Stimulated activated CD4-positive, alpha-beta T cell treated with anti-CD3 and anti-CD28 coated beads, Interleukin-2, amount 100 ng/mL, for 48 hours (primary cell): ENCODE measurements around the gene CCDC28A.
A peak's percentile ranks its signal among the peaks of the same experiment; 100 is the strongest.
"Not testable (repeated sequence)": the region's sequence is repeated elsewhere in the genome, so short reads cannot be mapped to it uniquely, and the experiment has no call there.

Experiments
- DNase-seq, 2 donors: peaks; one replicate each; pipeline ENCODE4 v3.0.0-alpha.2; 2020

CCDC28A gene

DNA sequence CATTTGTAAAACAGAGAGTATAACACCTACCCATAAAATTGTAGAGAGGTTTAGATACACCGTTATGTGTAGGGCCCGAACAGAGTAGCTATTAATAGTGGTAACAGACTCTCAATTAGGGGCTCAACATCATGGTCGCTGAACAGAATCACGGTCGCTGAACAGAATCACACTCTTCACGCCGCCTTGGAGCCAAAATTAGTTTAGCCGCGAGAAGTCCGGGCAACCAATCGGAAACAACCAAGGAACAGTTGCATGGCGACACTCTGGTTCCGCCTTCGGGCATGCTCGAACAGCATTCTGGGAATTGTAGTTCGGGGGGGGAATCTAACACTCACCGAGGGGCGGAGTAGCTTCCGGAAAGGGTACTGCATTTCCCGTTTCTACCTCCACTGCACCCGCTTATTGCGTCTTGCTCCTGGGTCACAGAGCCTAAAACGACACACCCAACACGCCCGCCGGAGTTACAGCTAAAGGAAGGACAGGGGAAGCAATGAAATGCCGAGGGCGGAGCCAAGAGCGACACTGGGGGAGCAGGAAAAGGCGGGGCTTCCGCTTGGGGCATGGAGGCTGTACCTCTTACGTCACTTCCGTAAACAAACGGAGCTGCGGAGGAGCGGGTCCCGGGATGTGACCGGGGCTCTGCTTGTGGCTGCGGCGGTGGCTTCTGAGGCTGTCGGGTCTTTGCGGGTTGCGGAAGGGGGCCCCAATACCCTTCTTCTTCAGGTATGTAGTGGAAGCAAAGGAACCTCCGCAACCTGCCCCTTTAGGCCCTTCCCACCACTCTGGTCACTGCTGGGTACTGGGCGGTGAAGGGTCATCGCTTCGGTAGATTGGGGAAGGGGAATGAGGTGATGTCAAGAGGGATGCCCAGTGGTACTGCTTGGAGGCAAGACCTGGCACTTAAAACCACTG is at the start of gene CCDC28A:
Gene CCDC28A, plus strand, starts transcription at position 593 of the 915 bp plus-strand sequence. CDS start 2,352 bp downstream, outside the sequence.
- DNase-seq: peak; percentile 80 to 86

DNA sequence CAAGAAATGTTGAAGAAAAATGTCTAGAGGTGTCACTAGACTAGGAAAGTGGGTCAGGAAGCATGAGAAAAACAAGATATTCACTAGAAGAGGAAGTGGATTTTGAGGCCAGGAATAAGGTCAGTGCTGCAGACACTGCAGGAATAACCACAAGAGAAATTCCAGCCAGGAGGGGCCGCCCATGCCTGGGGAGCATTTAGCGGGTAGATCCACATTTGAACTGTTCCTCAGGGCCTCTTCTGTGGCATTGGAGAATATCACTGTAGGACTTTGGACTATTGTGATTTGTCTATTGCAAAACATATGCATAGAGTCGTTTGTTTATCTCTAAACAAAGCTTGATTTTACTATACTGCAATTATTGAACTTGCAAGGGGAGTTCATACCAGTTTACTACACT is 49.6 kb upstream of the CCDC28A start:
- DNase-seq: no peak

DNA sequence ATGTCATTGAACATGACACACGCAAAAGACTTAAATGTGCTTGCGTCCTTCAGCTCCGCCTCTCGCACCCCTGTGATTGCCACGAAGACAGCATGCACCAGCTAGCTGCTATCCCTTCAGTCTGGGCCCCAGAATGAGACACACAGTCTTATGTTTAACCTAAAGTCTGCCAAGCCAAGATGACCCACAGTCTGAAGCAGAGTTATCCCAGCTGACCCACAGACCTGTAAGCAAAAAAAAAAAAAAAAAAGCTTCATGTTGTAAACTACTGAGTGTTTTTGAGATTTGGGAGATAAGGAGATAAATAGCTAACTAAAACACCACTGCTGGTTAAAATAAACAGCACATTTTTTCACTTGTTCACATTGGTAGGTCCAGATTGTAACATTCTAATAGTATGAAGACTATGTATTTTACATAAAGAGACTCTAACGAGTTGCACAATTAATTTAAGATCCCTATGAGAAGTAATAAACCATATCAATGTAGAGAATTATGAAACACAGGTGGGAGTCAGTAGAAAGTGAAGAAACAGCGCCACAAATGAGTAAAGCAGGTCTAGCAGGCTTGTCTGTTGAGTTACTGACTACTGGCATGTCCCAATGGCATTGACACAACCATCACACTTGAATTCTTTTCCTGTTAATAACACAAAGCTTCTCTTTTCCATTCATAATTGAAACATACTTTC is 47.4 kb upstream of the CCDC28A start:
- no peak for DNase-seq

GRCh38 chr6:138726757-138727097 is 46.8 kb upstream of the CCDC28A start:
- DNase-seq: no peak

- no peak for DNase-seq
Measured at GRCh38 chr6:138727182-138727581, 46.4 kb upstream of the CCDC28A start.

DNA sequence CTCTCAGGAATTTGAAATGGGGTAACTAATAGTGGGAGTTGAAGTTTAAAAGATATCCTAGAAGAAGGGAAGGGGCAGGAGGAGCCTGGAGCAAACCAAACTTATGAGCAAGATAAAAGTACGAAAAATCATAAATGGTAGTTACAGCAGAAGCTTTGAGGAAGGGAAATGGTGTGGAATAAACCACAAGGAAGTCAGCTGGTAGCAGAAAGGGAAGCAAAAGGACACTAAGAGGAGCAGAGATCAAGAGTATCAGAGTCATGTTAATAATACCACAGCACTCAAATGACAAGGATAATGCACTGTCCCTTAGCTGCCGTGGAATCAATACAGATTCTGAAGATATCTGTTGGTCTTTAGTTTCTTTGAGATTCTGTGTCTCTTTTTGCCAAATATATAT is 44.9 kb upstream of the CCDC28A start:
- no peak for DNase-seq

- not testable (repeated sequence) for DNase-seq
Measured at GRCh38 chr6:138730037-138730436, 43.5 kb upstream of the CCDC28A start.

DNA sequence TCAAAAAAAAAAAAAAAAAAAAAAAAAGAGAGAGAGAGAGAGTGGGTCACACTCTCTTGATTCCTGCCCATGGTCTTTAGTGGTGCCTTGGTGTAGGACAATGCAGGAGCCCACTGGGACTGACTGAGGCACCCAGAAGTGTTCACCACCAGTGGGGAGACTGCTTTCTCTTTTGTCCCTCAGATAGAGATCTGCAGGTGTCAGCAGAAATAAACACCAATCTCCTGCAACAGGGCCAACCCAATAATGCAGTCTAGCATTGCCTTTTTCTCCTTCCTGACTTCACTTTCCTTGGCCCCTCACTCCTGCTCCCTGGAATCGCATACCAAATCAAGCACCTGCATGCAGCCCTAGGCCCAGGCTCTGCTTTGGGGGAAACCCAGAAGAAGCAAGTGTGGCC is 39.0 kb upstream of the CCDC28A start:
- DNase-seq: no peak

GRCh38 chr6:138736640-138737039 is 36.9 kb upstream of the CCDC28A start:
- DNase-seq: no peak

- no peak for DNase-seq
Measured at GRCh38 chr6:138752017-138752416, 21.6 kb upstream of the CCDC28A start.

DNA sequence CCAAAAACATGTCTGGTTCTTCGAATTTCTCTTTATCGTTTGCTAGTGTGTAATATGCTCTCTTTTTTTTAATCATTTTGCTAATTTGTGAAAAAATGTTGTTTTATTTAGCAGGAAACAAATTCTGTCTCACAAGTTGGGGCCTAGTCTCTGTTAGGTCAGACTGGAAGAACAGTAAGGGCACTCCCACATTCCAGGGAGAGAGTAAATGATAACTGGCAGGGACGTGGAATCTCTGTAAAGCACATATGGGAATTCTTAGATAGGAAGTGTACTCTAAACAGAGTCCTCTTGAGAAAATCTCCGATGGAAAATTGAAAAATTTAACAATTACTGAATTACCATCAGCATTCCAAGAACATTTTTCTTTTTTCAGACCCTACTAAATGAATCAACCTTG is 16.4 kb upstream of the CCDC28A start:
- no peak for DNase-seq

- DNase-seq: no peak
Measured at GRCh38 chr6:138765896-138766655, 7.5 kb upstream of the CCDC28A start.

GRCh38 chr6:138769102-138769676 is 4.4 kb upstream of the CCDC28A start:
- no peak for DNase-seq

DNA sequence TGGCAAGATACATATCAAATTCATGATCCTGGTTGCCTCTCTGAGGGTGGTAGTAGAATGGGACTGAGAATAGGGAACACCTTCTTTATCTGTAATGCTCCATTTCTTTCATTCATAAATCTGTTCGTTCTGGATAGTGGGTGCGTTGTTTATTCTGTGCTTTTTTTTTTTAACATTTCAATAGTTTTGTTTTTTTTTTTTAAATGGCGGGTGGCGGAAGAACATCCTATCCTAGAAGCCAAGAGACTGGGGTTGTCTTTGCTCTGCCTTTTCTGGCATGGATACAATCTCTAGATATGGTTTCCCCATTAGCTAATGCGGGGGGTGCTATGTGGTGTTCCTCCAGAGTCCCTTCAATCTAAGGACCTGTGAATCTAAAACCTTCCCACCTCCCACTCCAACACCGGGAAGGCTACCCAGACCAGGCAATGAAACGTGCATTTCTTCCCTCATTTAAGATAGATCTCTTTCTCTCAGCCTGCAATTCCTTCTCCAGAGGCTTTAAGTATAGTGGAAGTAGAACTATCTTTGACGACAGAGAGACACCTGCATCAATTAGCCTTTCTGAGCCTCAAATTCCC is 883 bp upstream of the CCDC28A start:
- no peak for DNase-seq

DNA sequence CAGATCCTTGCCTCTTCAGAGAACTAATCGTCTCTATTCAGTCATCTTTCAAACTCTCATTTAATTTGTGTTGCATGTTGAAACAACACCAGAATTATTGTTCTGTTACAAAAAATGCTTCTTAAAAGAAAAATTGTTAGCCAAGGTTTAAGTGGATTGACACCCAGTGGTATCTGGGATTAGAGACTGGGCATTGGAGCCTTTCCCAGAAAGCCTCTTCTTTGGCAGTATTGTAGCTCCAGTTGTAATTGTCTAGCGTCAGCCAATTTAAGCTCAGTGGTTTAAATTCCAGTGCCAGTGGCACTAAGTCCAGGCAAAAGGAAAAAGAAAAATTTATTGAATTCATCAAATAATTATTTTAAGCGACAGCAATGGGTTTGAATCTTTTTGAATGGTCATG is 801 bp downstream of the CCDC28A start:
- DNase-seq: no peak

DNA sequence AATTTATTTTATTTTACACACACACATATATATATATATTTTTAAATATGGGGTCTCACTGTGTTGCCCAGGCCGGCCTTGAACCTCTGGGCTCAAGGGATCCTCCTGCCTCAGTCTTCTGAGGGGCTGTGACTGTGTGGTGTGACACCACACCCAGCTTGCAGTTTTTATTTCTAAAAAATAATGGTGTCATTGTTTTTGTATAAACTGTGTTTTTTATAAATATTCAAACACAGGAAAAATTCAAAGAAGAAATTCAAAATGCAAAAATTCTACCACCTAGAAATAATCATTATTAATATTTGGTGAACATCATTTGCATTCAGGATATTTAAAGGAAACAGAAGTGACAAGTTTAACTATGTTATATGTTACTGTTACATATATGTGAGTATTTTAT is 3.1 kb downstream of the CCDC28A start:
- DNase-seq: no peak

DNA sequence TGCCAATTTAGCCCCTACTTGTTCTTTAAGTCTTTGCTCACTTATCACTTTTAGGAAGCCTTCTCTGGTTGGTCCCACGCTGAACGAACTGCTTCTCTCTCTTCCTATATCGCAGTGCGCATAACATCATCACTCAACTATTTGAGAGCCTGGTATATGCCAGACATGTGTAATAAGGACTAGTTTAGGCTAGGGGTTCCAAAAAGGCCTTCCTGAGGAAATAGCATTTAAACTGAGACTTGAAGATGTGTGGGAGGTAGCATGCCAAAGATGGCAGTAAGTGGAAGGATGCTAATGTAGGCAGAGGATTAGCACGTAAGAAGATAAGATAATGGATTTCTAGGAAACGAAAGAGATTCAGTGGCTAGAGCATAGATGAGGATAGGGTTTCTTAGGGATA is 4.8 kb downstream of the CCDC28A start:
- DNase-seq: no peak

DNA sequence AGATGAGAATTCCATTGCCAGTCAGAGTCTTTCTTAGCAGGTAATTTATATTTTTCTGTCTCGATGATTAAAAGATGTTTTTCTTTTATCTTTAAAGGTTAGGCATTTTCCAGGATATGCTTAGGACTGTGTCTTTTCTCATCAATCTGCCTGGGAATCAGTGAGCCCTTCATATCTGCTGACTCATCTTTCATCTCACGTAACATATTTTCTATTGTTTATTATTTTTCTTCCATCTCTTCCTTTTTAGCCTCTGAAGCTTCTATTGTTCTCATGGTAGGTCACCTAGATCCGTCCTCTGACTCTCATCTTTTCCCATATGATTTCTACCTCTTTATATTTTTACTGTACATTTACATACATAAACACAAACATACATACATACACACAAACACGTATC is 8.7 kb downstream of the CCDC28A start:
- DNase-seq: no peak

- no peak for DNase-seq
Measured at GRCh38 chr6:138785079-138785478, 11.5 kb downstream of the CCDC28A start.

DNA sequence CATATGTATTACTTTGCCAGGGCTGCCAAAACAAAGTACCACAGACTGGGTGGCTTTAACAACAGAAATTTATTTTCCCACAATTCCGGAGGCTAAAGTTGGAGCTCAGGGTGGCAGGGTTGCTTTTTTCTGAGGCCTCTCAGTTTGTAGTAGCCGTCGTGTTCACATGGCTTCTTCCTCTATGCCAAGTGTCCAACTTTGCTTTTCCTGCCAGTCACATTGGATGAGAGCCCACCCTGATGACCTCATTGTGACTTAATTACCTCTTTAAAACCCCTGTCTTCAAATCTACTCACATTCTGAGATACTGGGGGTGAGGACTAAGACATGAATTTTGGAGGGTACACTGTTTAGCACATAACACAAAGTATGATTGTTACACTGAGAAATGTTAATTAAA is 12.4 kb downstream of the CCDC28A start:
- DNase-seq: no peak

DNA sequence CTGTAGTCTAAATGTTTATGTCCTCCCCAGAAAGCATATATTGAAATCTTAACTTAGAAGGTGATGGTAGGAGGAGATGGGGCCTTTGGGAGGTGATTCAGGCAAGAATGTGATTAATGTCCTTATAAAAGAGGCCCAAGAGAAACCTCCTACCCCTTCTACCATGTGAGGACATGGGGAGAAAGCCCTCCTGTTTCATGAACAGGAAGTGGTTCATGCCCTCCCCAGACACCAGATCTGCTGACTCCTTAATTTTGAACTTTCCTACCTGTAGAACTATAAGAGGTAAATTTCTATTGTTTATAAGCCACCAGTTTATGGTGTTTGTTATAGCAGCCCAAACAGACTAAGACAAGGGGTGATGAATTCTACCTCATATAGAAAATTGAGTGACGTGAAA is 13.6 kb downstream of the CCDC28A start:
- no peak for DNase-seq

- no peak for DNase-seq
Measured at GRCh38 chr6:138795809-138796603, 22.4 kb downstream of the CCDC28A start, which contains the start of gene ECT2L. TSS of gene ECT2L (plus strand) at chr6:138796087. CDS start at chr6:138813275, 17,188 bp downstream.
